Mesothelial cell of epicardium (in vitro differentiated cells): ENCODE data around the gene GBX2. TPM values are rescaled to one million over a fixed set of nuclear protein-coding genes. Genes with fewer than 3 reads are reported as not detected.

Source experiments
- DNase-seq, 2 experiments: peaks; one replicate each; pipeline ENCODE4 v3.0.0; 2021; ENCODE audit warnings: low spot score in 2 of 2; ENCODE audit not compliant: unreplicated experiment in 2 of 2
- H3K27ac Mint-ChIP-seq: 2 replicates; pipeline ENCODE4 v1.8.0; 2021; ENCODE audit warnings: mixed read lengths
- H3K27me3 Mint-ChIP-seq: 2 replicates; pipeline ENCODE4 v1.8.0; 2021; ENCODE audit warnings: low read depth, mixed read lengths
- H3K36me3 Mint-ChIP-seq: 2 replicates; pipeline ENCODE4 v1.8.0; 2021; ENCODE audit warnings: mixed read lengths
- H3K4me1 Mint-ChIP-seq: 2 replicates; pipeline ENCODE4 v1.8.0; 2021; ENCODE audit warnings: mixed read lengths
- H3K4me3 Mint-ChIP-seq: 2 replicates; pipeline ENCODE4 v1.8.0; 2021; ENCODE audit warnings: mild to moderate bottlenecking, moderate library complexity, mixed read lengths
- H3K9me3 Mint-ChIP-seq: 2 replicates; pipeline ENCODE4 v1.8.0; 2021; ENCODE audit warnings: mixed read lengths
- total RNA-seq: library from RNA; stranded (reverse); gene quantifications from 3 replicates; pipeline ENCODE4 v1.2.1, GENCODE V29; 2021
- TF ChIP-seq, protein P1 (sequence below): fragments of 200-600 bp; sonication (generic); IDR thresholded peaks from one replicate; pipeline ENCODE4 v1.5.0; 2021; ENCODE audit warnings: antibody characterized with exemption; ENCODE audit not compliant: unreplicated experiment

GBX2 gene
- total RNA-seq, 1 donor from 2014 or later = 0.40 TPM

DNA sequence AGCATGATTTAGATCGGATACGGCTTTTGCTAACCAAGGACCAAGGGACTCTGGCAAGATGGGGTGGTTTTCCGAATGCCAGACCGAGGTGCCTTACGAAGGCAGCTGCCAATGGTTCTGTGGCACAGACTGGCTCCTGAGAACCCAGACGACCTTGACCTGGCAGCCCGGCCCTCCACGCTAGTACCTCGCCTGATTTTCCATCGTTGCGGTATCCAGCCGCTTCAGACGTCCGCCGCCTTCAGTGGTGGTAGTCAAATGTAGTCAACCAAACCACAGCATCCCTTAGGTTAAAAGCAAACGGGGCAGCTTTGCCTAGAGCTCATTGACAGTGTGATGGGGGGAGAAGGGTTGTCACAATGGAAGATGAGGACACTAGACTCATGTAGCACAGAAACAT, 42.6 kb downstream of the GBX2 start:
- no peak for DNase-seq
- H3K27ac Mint-ChIP-seq = no peak overlapping the region
- H3K9me3 Mint-ChIP-seq = no peaks in the 10 kb centered on the region
- H3K4me1 Mint-ChIP-seq = no peaks in the 10 kb centered on the region
- peaks cover 9% of the 10 kb centered on the region for H3K36me3 Mint-ChIP-seq
- no peak overlapping the region for H3K4me3 Mint-ChIP-seq
- TF ChIP-seq, protein P1, sequence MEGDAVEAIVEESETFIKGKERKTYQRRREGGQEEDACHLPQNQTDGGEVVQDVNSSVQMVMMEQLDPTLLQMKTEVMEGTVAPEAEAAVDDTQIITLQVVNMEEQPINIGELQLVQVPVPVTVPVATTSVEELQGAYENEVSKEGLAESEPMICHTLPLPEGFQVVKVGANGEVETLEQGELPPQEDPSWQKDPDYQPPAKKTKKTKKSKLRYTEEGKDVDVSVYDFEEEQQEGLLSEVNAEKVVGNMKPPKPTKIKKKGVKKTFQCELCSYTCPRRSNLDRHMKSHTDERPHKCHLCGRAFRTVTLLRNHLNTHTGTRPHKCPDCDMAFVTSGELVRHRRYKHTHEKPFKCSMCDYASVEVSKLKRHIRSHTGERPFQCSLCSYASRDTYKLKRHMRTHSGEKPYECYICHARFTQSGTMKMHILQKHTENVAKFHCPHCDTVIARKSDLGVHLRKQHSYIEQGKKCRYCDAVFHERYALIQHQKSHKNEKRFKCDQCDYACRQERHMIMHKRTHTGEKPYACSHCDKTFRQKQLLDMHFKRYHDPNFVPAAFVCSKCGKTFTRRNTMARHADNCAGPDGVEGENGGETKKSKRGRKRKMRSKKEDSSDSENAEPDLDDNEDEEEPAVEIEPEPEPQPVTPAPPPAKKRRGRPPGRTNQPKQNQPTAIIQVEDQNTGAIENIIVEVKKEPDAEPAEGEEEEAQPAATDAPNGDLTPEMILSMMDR = no peak
- no peaks in the 10 kb centered on the region for H3K27me3 Mint-ChIP-seq

DNA sequence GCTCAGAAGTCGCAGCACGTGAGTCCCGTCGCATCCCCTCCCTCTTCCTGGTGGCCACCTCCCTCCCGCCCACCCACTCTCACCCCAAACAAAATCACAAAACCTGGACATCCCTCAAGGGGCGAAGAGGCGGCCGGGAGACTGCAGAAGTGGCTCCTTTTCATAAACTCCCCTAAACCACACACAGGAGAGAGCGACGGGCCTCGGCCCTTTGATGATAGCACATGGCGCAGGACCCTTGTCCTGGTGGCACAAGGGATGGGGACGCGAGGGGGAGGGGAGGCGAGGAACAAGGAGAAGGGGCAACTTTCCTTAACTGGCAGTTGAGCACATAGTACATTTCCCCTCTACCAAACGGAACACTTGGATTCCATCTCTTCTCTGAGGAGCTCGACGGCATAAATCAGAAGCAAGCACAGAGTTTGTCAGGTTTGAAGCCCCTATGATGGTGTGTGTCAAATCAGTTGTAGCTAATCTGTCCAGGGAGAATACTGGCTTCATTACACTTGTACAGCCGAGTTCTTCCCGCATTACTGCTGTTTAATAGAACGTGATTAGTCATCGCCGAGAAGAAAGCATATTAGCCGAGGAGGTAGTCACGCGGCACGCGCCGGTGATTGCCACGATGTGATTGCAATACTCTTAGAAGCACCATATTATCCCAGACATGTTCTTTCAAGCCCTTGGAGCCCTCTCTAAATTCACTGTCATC, 43.8 kb downstream of the GBX2 start:
- TF ChIP-seq, protein P1 = no peak
- H3K27ac Mint-ChIP-seq = no peak overlapping the region
- H3K4me1 Mint-ChIP-seq = no peaks in the 10 kb centered on the region
- no peaks in the 10 kb centered on the region for H3K9me3 Mint-ChIP-seq
- no peak overlapping the region for H3K4me3 Mint-ChIP-seq
- H3K27me3 Mint-ChIP-seq = no peaks in the 10 kb centered on the region
- no peak for DNase-seq
- H3K36me3 Mint-ChIP-seq = peaks cover 10% of the 10 kb centered on the region

DNA sequence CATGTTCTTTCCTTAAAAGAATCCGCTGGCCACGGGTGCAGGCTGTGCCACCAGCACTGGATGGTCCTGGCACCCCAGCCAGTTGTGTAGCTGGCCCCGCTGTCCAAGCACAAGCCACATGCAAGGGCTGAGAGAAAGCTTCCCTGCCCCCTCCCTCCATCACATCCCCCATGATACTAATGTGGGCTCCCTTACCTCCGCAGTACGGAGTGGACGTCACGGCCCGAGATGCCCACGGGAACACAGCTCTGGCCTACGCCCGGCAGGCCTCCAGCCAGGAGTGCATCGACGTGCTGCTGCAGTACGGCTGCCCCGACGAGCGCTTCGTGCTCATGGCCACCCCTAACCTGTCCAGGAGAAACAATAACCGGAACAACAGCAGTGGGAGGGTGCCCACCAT, 44.5 kb downstream of the GBX2 start:
- no peak for DNase-seq
- Mint-ChIP-seq H3K27me3 (no peaks in the 10 kb centered on the region), H3K36me3 (peaks cover 10% of the 10 kb centered on the region)

GRCh38 chr2:236122236-236122635, 46.0 kb downstream of the GBX2 start:
- H3K4me1 Mint-ChIP-seq = peaks cover 13% of the 10 kb centered on the region

More for the DNA sequence above, 44.5 kb downstream of the GBX2 start:
- H3K9me3 Mint-ChIP-seq = no peaks in the 10 kb centered on the region
- no peak overlapping the region for H3K4me3 Mint-ChIP-seq
- TF ChIP-seq, protein P1 = no peak
- H3K4me1 Mint-ChIP-seq = peaks cover 2% of the 10 kb centered on the region
- H3K27ac Mint-ChIP-seq = no peak overlapping the region

GRCh38 chr2:236121546-236121945, 46.6 kb downstream of the GBX2 start:
- TF ChIP-seq, protein P1 = no peak

More at GRCh38 chr2:236122236-236122635, 46.0 kb downstream of the GBX2 start:
- H3K4me3 Mint-ChIP-seq = no peak overlapping the region
- DNase-seq = no peak
- peaks cover 10% of the 10 kb centered on the region for H3K36me3 Mint-ChIP-seq
- no peaks in the 10 kb centered on the region for H3K9me3 Mint-ChIP-seq
- no peaks in the 10 kb centered on the region for H3K27me3 Mint-ChIP-seq
- TF ChIP-seq, protein P1 = no peak
- H3K27ac Mint-ChIP-seq = no peak overlapping the region

More at GRCh38 chr2:236121546-236121945, 46.6 kb downstream of the GBX2 start:
- H3K4me3 Mint-ChIP-seq = no peak overlapping the region
- peaks cover 7% of the 10 kb centered on the region for H3K36me3 Mint-ChIP-seq
- no peak for DNase-seq
- H3K4me1 Mint-ChIP-seq = peaks cover 15% of the 10 kb centered on the region
- H3K27me3 Mint-ChIP-seq = no peaks in the 10 kb centered on the region
- no peak overlapping the region for H3K27ac Mint-ChIP-seq
- no peaks in the 10 kb centered on the region for H3K9me3 Mint-ChIP-seq
